Fibroblast of lung (primary cell): ENCODE measurements around the gene CCNE1.

Experiments used
- CTCF ChIP-seq, 2 donors: IDR thresholded peaks in 1 of 2; conservative IDR thresholded peaks in 1 of 2; 1 replicate in 1 of 2; 2 replicates in 1 of 2; pipeline ENCODE4 v1.5.1; 2011 to 2012; ENCODE audit warnings: low read length in 2 of 2, control low read depth in 1 of 2, inconsistent platforms in 1 of 2, low read depth in 1 of 2, mild to moderate bottlenecking in 1 of 2
- EZH2 ChIP-seq: IDR thresholded peaks from 2 replicates; pipeline ENCODE4 v1.5.1; 2012; ENCODE audit warnings: low read length, control low read depth, mild to moderate bottlenecking; ENCODE audit errors: missing control alignments

- no peak for TF ChIP-seq CTCF (conservative IDR thresholded peaks at IDR 0.05 in 1 of 2, IDR thresholded peaks at IDR 0.05 in 1 of 2; ENCODE audit: low read depth in 1 of 2, low read length in 2 of 2)
- no peak for TF ChIP-seq EZH2
These were observed 30.8 kb downstream of the CCNE1 start for GRCh38 chr19:29842471-29843179.
